PC-3 (cell line): ENCODE results near the gene CHD9.

Source experiments
- EZH2 ChIP-seq: fragments of 300-600 bp; sonication (generic); IDR thresholded peaks from one replicate; pipeline ENCODE4 v1.6.1; 2017; ENCODE audit warnings: antibody characterized with exemption, mild to moderate bottlenecking, low read length; ENCODE audit not compliant: unreplicated experiment
- TF ChIP-seq, protein P1 (sequence below): fragments of 300-600 bp; sonication (generic); conservative IDR thresholded peaks from 2 replicates; pipeline ENCODE4 v1.5.1; 2017; ENCODE audit warnings: antibody characterized with exemption, low read depth, mild to moderate bottlenecking, low read length

DNA sequence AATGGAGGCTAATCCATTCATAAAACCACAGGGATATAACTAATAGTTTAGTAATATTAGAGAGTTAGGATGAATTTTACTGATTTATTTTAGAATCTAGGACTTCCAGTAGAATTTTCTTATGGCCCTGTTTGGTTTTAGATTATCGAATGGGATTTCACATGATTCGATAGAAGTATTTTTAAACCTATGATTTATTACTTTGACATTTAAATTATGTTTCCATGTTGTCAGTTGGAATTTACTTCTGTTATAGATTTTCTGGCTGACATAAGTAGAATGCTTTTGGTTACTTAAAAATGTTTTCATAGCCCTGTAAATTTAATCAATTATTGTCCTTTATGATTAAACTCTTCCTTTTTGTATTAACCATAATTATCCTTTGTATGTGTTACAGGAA lies 158.8 kb downstream of the CHD9 start:
- TF ChIP-seq, protein P1, sequence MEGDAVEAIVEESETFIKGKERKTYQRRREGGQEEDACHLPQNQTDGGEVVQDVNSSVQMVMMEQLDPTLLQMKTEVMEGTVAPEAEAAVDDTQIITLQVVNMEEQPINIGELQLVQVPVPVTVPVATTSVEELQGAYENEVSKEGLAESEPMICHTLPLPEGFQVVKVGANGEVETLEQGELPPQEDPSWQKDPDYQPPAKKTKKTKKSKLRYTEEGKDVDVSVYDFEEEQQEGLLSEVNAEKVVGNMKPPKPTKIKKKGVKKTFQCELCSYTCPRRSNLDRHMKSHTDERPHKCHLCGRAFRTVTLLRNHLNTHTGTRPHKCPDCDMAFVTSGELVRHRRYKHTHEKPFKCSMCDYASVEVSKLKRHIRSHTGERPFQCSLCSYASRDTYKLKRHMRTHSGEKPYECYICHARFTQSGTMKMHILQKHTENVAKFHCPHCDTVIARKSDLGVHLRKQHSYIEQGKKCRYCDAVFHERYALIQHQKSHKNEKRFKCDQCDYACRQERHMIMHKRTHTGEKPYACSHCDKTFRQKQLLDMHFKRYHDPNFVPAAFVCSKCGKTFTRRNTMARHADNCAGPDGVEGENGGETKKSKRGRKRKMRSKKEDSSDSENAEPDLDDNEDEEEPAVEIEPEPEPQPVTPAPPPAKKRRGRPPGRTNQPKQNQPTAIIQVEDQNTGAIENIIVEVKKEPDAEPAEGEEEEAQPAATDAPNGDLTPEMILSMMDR: no peak
- TF ChIP-seq EZH2: no peak
